H9 (cell line): ENCODE measurements around the gene PPP1R27. TPM values are rescaled to one million over a fixed set of nuclear protein-coding genes. Genes with fewer than 3 reads are reported as not detected.

ENCODE experiments used
- DNase-seq: peaks from one replicate; pipeline ENCODE4 v3.0.0-alpha.2; 2017
- H2AFZ ChIP-seq: one replicate; pipeline ENCODE4 v1.6.1; 2013; ENCODE audit warnings: mild to moderate bottlenecking, low read length, control low read depth, moderate library complexity
- H2AK5ac ChIP-seq: 2 replicates; pipeline ENCODE4 v1.6.1; 2013; ENCODE audit warnings: low read length, control low read depth, mixed read lengths; ENCODE audit not compliant: insufficient read length
- H2BK120ac ChIP-seq: one replicate; pipeline ENCODE4 v1.6.1; 2013; ENCODE audit warnings: low read depth, mild to moderate bottlenecking, low read length, control low read depth, inconsistent platforms; ENCODE audit not compliant: poor library complexity, severe bottlenecking
- H2BK12ac ChIP-seq: 2 replicates; pipeline ENCODE4 v1.6.1; 2013; ENCODE audit warnings: low read length, control low read depth, mixed read lengths, low read depth; ENCODE audit not compliant: insufficient read length
- H2BK15ac ChIP-seq: 2 replicates; pipeline ENCODE4 v1.6.1; 2013; ENCODE audit warnings: low read depth, low read length, control low read depth
- H2BK20ac ChIP-seq: one replicate; pipeline ENCODE4 v1.6.1; 2013; ENCODE audit warnings: low read depth, mild to moderate bottlenecking, low read length, control low read depth, inconsistent platforms; ENCODE audit not compliant: poor library complexity, severe bottlenecking
- H2BK5ac ChIP-seq: 2 replicates; pipeline ENCODE4 v1.6.1; 2013; ENCODE audit warnings: low read length, control low read depth, mixed read lengths; ENCODE audit not compliant: insufficient read length
- H3K14ac ChIP-seq: 2 replicates; pipeline ENCODE4 v1.6.1; 2013; ENCODE audit warnings: low read length, control low read depth; ENCODE audit not compliant: insufficient read depth
- H3K18ac ChIP-seq: 2 replicates; pipeline ENCODE4 v1.6.1; 2013; ENCODE audit warnings: low read depth, mild to moderate bottlenecking, mixed read lengths, low read length, control low read depth; ENCODE audit not compliant: insufficient read length
- H3K23ac ChIP-seq: 2 replicates; pipeline ENCODE4 v1.6.1; 2013; ENCODE audit warnings: low read length, control low read depth, mixed read lengths, low read depth; ENCODE audit not compliant: insufficient read length
- H3K23me2 ChIP-seq: 2 replicates; pipeline ENCODE4 v1.6.1; 2013; ENCODE audit warnings: low read depth, mild to moderate bottlenecking, mixed read lengths, low read length, control low read depth; ENCODE audit not compliant: insufficient read length, poor library complexity, severe bottlenecking
- H3K27ac ChIP-seq: 2 replicates; pipeline ENCODE4 v1.5.1; 2013; ENCODE audit warnings: low read length, control low read depth, mixed read lengths, low read depth; ENCODE audit not compliant: insufficient read length
- H3K27me3 ChIP-seq: 2 replicates; pipeline ENCODE4 v1.6.1; 2013; ENCODE audit warnings: low read length, control low read depth, inconsistent platforms; ENCODE audit not compliant: insufficient read depth
- H3K4ac ChIP-seq: 2 replicates; pipeline ENCODE4 v1.6.1; 2013; ENCODE audit warnings: low read depth, mild to moderate bottlenecking, control low read depth, inconsistent platforms, low read length, moderate library complexity
- H3K4me1 ChIP-seq: 2 replicates; pipeline ENCODE4 v1.6.1; 2013; ENCODE audit warnings: low read length, control low read depth, inconsistent platforms; ENCODE audit not compliant: insufficient read depth
- H3K4me2 ChIP-seq: 2 replicates; pipeline ENCODE4 v1.6.1; 2013; ENCODE audit warnings: low read length, control low read depth, mixed read lengths; ENCODE audit not compliant: insufficient read length, insufficient read depth
- H3K56ac ChIP-seq: 2 replicates; pipeline ENCODE4 v1.6.1; 2013; ENCODE audit warnings: low read depth, mild to moderate bottlenecking, mixed read lengths, low read length, control low read depth; ENCODE audit not compliant: insufficient read length
- H3K79me1 ChIP-seq: 2 replicates; pipeline ENCODE4 v1.6.1; 2013; ENCODE audit warnings: low read depth, mild to moderate bottlenecking, moderate library complexity, low read length, control low read depth, inconsistent platforms; ENCODE audit not compliant: insufficient read depth, poor library complexity, severe bottlenecking
- H3K79me2 ChIP-seq: 2 replicates; pipeline ENCODE4 v1.6.1; 2013; ENCODE audit warnings: low read length, control low read depth, inconsistent platforms; ENCODE audit not compliant: insufficient read depth
- H3K9ac ChIP-seq: 2 replicates; pipeline ENCODE4 v1.6.1; 2013; ENCODE audit warnings: low read length, control low read depth, mixed read lengths; ENCODE audit not compliant: insufficient read length; ENCODE audit errors: extremely low read depth
- H3K9me3 ChIP-seq: one replicate; pipeline ENCODE4 v1.6.1; 2013; ENCODE audit warnings: low read depth, low read length, inconsistent platforms; ENCODE audit not compliant: control insufficient read depth
- H3T11ph ChIP-seq: one replicate; pipeline ENCODE4 v1.6.1; 2013; ENCODE audit warnings: mild to moderate bottlenecking, low read length, control low read depth, inconsistent platforms
- H4K20me1 ChIP-seq: one replicate; pipeline ENCODE4 v1.6.1; 2013; ENCODE audit not compliant: control insufficient read depth, insufficient read length, insufficient read depth
- H4K5ac ChIP-seq: 2 replicates; pipeline ENCODE4 v1.6.1; 2013; ENCODE audit warnings: low read depth, mild to moderate bottlenecking, mixed read lengths, low read length, control low read depth; ENCODE audit not compliant: insufficient read length
- H4K8ac ChIP-seq: replicated peaks from 2 replicates; pipeline ENCODE4 v1.6.1; 2013; ENCODE audit warnings: low read length, control low read depth, mixed read lengths, low read depth; ENCODE audit not compliant: insufficient read length
- H4K91ac ChIP-seq: 2 replicates; pipeline ENCODE4 v1.6.1; 2013; ENCODE audit warnings: low read depth, mild to moderate bottlenecking, moderate library complexity, mixed read lengths, low read length, control low read depth; ENCODE audit not compliant: insufficient read length
- H3K27ac Mint-ChIP-seq, 3 experiments: 2 replicates in 2 of 3; 3 replicates in 1 of 3; pipeline ENCODE4 v1.8.0; 2020 to 2021; ENCODE audit warnings: mixed read lengths in 3 of 3, mild to moderate bottlenecking in 1 of 3, moderate library complexity in 1 of 3
- H3K27me3 Mint-ChIP-seq: 2 replicates; pipeline ENCODE4 v1.8.0; 2021; ENCODE audit warnings: low read depth, mild to moderate bottlenecking, moderate library complexity, mixed read lengths
- H3K36me3 Mint-ChIP-seq, 3 experiments: 2 replicates in 2 of 3; 3 replicates in 1 of 3; pipeline ENCODE4 v1.8.0; 2020 to 2021; ENCODE audit warnings: low read depth in 3 of 3, mixed read lengths in 3 of 3; ENCODE audit not compliant: insufficient read depth in 1 of 3
- H3K4me1 Mint-ChIP-seq, 2 experiments: 2 replicates each; pipeline ENCODE4 v1.8.0; 2020; ENCODE audit warnings: mixed read lengths in 2 of 2
- H3K4me3 Mint-ChIP-seq, 2 experiments: 2 replicates in 1 of 2; 3 replicates in 1 of 2; pipeline ENCODE4 v1.8.0; 2020 to 2021; ENCODE audit warnings: mild to moderate bottlenecking in 2 of 2, mixed read lengths in 2 of 2, moderate library complexity in 1 of 2
- H3K9me3 Mint-ChIP-seq, 2 experiments: 2 replicates in 1 of 2; 3 replicates in 1 of 2; pipeline ENCODE4 v1.8.0; 2020; ENCODE audit warnings: mild to moderate bottlenecking in 2 of 2, mixed read lengths in 2 of 2, moderate library complexity in 1 of 2
- CTCF ChIP-seq: fragments of 200-600 bp; sonication (generic); conservative IDR thresholded peaks from 3 replicates; pipeline ENCODE4 v1.8.0; 2021; ENCODE audit warnings: antibody characterized with exemption, mild to moderate bottlenecking
- WGBS: extraction: QIAGEN DNeasy Blood & Tissue Kit; methylation state at CpG from one replicate; pipeline ENCODE4 v1.1.7; 2013; ENCODE audit warnings: missing lambda C conversion rate, low lambda C conversion rate, mixed read lengths; ENCODE audit not compliant: insufficient read length; ENCODE audit errors: extremely low coverage; 5-methylcytosine and 5-hydroxymethylcytosine counted together
- total RNA-seq: library from RNA; stranded (reverse); gene quantifications from 2 replicates; pipeline ENCODE4 v1.2.1, GENCODE V29; 2021

Gene PPP1R27
- total RNA-seq, 1 experiment from 2014 or later, result 0.22 TPM

GRCh38 chr17:81804559-81805399 lies 30.1 kb downstream of the PPP1R27 start:
- no peaks in the 10 kb centered on the region for H4K20me1 ChIP-seq
- no peak overlapping the region for H3K4ac ChIP-seq
- H4K8ac ChIP-seq, result no peak overlapping the region
- no peak overlapping the region for H3K27ac Mint-ChIP-seq
- H2AFZ ChIP-seq, result no peak overlapping the region
- H3K4me1 ChIP-seq, result no peaks in the 10 kb centered on the region
- no peaks in the 10 kb centered on the region for H3K79me1 ChIP-seq
- no peak overlapping the region for H2BK12ac ChIP-seq
- no peak overlapping the region for H2BK20ac ChIP-seq
- H4K91ac ChIP-seq, result no peak overlapping the region
- no peak overlapping the region for H3K27ac ChIP-seq
- no peaks in the 10 kb centered on the region for H3K79me2 ChIP-seq
- peaks cover 6% of the 10 kb centered on the region for H3K23me2 ChIP-seq
- H3K56ac ChIP-seq, result no peak overlapping the region
- H3K27me3 Mint-ChIP-seq, result peaks cover 89% of the 10 kb centered on the region
- TF ChIP-seq CTCF, result no peak
- H3K36me3 Mint-ChIP-seq, result peaks cover 0 to 2% (median 0%) of the 10 kb centered on the region in 3 experiments; a peak in 2 of 7 replicates
- peak overlapping the region; percentile 28 for H3K4me2 ChIP-seq
- peaks cover 0 to 6% of the 10 kb centered on the region in 2 experiments; a peak in 1 of 4 replicates for H3K4me1 Mint-ChIP-seq
- no peak overlapping the region for H4K5ac ChIP-seq
- H3K27me3 ChIP-seq, result peaks cover 32% of the 10 kb centered on the region
- no peaks in the 10 kb centered on the region for H3K9me3 ChIP-seq
- no peak overlapping the region for H3T11ph ChIP-seq
- H3K18ac ChIP-seq, result no peak overlapping the region
- H3K9me3 Mint-ChIP-seq, result peaks cover 2 to 10% of the 10 kb centered on the region in 2 experiments
- DNase-seq, result no peak
- no peak overlapping the region for H2BK120ac ChIP-seq
- H3K23ac ChIP-seq, result no peak overlapping the region
- WGBS, result no CpG with 5 or more reads among the region's 65 CpGs
- H3K14ac ChIP-seq, result no peak overlapping the region
- H2BK15ac ChIP-seq, result no peak overlapping the region
- no peak overlapping the region for H3K9ac ChIP-seq
- peak overlapping the region; percentile 51 to 74 for H3K4me3 Mint-ChIP-seq
- H2AK5ac ChIP-seq, result no peak overlapping the region
- no peak overlapping the region for H2BK5ac ChIP-seq
